IMR-90 (cell line): Measurements from ENCODE around the gene SLC22A31. TPM values are rescaled to one million over a fixed set of nuclear protein-coding genes. Genes with fewer than 3 reads are reported as not detected.

ENCODE experiments used
- ATAC-seq: fragments of 200-7000 bp; cut with Tn5 transposase; 2 replicates; pipeline ENCODE4 v1.9.1; 2020; ENCODE audit warnings: low read depth, mild to moderate bottlenecking, moderate library complexity
- BruUV-seq: library from RNA; stranded (reverse); fragments of 400-500 nt; replicated peaks from 2 replicates; lab custom pipeline; 2021; lab: Mats Ljungman, UMichigan
- CTCF ChIA-PET: fragments of 300-600 bp; formaldehyde crosslinking; extraction: SDS; loops from one replicate; lab custom pipeline; 2021; ENCODE audit warnings: antibody characterized with exemption; lab: Yijun Ruan, JAX
- POLR2A ChIA-PET: fragments of 300-600 bp; sonication (Branson Sonifier 250); formaldehyde crosslinking; loops from one replicate; lab custom pipeline; 2022; ENCODE audit warnings: antibody characterized with exemption; ENCODE audit not compliant: unreplicated experiment; lab: Charles Lee
- DNase-seq: peaks from one replicate; pipeline ENCODE4 v3.0.0; 2013
- H2AFZ ChIP-seq: replicated peaks from 2 replicates; pipeline ENCODE3; 2013; ENCODE audit warnings: low read length, mild to moderate bottlenecking; ENCODE audit not compliant: poor library complexity
- H2AK5ac ChIP-seq: 2 replicates; pipeline ENCODE4 v1.6.1; 2013; ENCODE audit warnings: low read depth, low read length, inconsistent platforms
- H2AK9ac ChIP-seq: replicated peaks from 2 replicates; pipeline ENCODE3; 2013; ENCODE audit warnings: mild to moderate bottlenecking, low read depth, low read length, moderate library complexity; ENCODE audit not compliant: poor library complexity
- H2BK120ac ChIP-seq: 2 replicates; pipeline ENCODE4 v1.6.1; 2013; ENCODE audit warnings: low read depth, low read length, inconsistent platforms
- H2BK15ac ChIP-seq: 3 replicates; pipeline ENCODE4 v1.6.1; 2013; ENCODE audit warnings: low read depth, low read length, inconsistent platforms
- H2BK20ac ChIP-seq: 2 replicates; pipeline ENCODE4 v1.6.1; 2013; ENCODE audit warnings: low read depth, mild to moderate bottlenecking, inconsistent platforms, low read length, moderate library complexity
- H2BK5ac ChIP-seq: 2 replicates; pipeline ENCODE4 v1.6.1; 2013; ENCODE audit warnings: mild to moderate bottlenecking, low read depth, low read length, inconsistent platforms; ENCODE audit not compliant: poor library complexity, severe bottlenecking
- H3K14ac ChIP-seq: replicated peaks from 2 replicates; pipeline ENCODE4 v1.6.1; 2013; ENCODE audit warnings: low read depth, low read length, inconsistent platforms
- H3K18ac ChIP-seq: 2 replicates; pipeline ENCODE4 v1.6.1; 2013; ENCODE audit warnings: low read depth, low read length, control low read depth
- H3K23ac ChIP-seq: 2 replicates; pipeline ENCODE4 v1.6.1; 2013; ENCODE audit warnings: low read depth, low read length, inconsistent platforms
- H3K27ac ChIP-seq: 2 replicates; pipeline ENCODE4 v1.5.1; 2013; ENCODE audit warnings: mild to moderate bottlenecking, control low read depth, low read length; ENCODE audit not compliant: insufficient read depth
- H3K27me3 ChIP-seq: 2 replicates; pipeline ENCODE4 v1.6.1; 2013; ENCODE audit warnings: low read length; ENCODE audit not compliant: control insufficient read depth, insufficient read depth
- H3K36me3 ChIP-seq: 2 replicates; pipeline ENCODE4 v1.6.1; 2013; ENCODE audit warnings: low read length, mixed read lengths; ENCODE audit not compliant: control insufficient read depth, insufficient read depth
- H3K4ac ChIP-seq: 2 replicates; pipeline ENCODE4 v1.6.1; 2013; ENCODE audit warnings: low read depth, low read length, inconsistent platforms
- H3K4me1 ChIP-seq: 2 replicates; pipeline ENCODE4 v1.6.1; 2013; ENCODE audit warnings: low read length, mixed read lengths; ENCODE audit not compliant: control insufficient read depth, insufficient read depth
- H3K4me2 ChIP-seq: 2 replicates; pipeline ENCODE4 v1.6.1; 2013; ENCODE audit warnings: low read depth, mild to moderate bottlenecking, control low read depth, low read length, moderate library complexity
- H3K4me3 ChIP-seq: 2 replicates; pipeline ENCODE4 v1.5.1; 2013; ENCODE audit warnings: low read depth, mild to moderate bottlenecking, control low read depth, low read length, moderate library complexity; ENCODE audit not compliant: insufficient read depth
- H3K56ac ChIP-seq: 2 replicates; pipeline ENCODE4 v1.6.1; 2013; ENCODE audit warnings: low read length, inconsistent platforms; ENCODE audit not compliant: insufficient read depth; ENCODE audit errors: extremely low read depth
- H3K79me1 ChIP-seq, 2 experiments: 2 replicates each; pipeline ENCODE4 v1.6.1; 2013; ENCODE audit warnings: low read length in 2 of 2, inconsistent platforms in 1 of 2, low read depth in 1 of 2
- H3K9ac ChIP-seq: 2 replicates; pipeline ENCODE4 v1.6.1; 2013; ENCODE audit warnings: low read depth, low read length, control low read depth
- H3K9me1 ChIP-seq: 2 replicates; pipeline ENCODE4 v1.6.1; 2013; ENCODE audit warnings: low read length, inconsistent platforms; ENCODE audit not compliant: insufficient read depth
- H3K9me3 ChIP-seq: 2 replicates; pipeline ENCODE4 v1.6.1; 2013; ENCODE audit warnings: low read length; ENCODE audit not compliant: control insufficient read depth, insufficient read depth
- H4K20me1 ChIP-seq: 2 replicates; pipeline ENCODE4 v1.6.1; 2013; ENCODE audit warnings: low read length, inconsistent platforms; ENCODE audit not compliant: insufficient read depth
- H4K5ac ChIP-seq: 2 replicates; pipeline ENCODE4 v1.6.1; 2013; ENCODE audit warnings: mild to moderate bottlenecking, low read depth, low read length, control low read depth
- H4K8ac ChIP-seq, 2 experiments: 2 replicates each; pipeline ENCODE4 v1.6.1; 2013; ENCODE audit warnings: low read depth in 2 of 2, low read length in 2 of 2, control low read depth in 1 of 2, inconsistent platforms in 1 of 2
- H4K91ac ChIP-seq: 2 replicates; pipeline ENCODE4 v1.6.1; 2013; ENCODE audit warnings: low read depth, low read length, inconsistent platforms; ENCODE audit not compliant: insufficient read depth
- CHD1 ChIP-seq: IDR thresholded peaks from 2 replicates; pipeline ENCODE4 v1.6.1; 2012; ENCODE audit warnings: low read depth, low read length, improper control_type of control experiment
- POLR2A ChIP-seq: IDR thresholded peaks from 2 replicates; pipeline ENCODE4 v1.6.1; 2012; ENCODE audit warnings: mild to moderate bottlenecking, low read depth, low read length
- RFX5 ChIP-seq: IDR thresholded peaks from 2 replicates; pipeline ENCODE4 v1.8.0; 2012; ENCODE audit warnings: low read depth, mild to moderate bottlenecking, low read length, moderate library complexity
- WGBS, 2 experiments: methylation state at CpG; one replicate each; pipeline versions ENCODE4 v1.1.5 to v1.1.7; 2013; ENCODE audit warnings: missing lambda C conversion rate in 2 of 2; ENCODE audit not compliant: insufficient read length in 1 of 2; ENCODE audit errors: extremely low coverage in 2 of 2; 5-methylcytosine and 5-hydroxymethylcytosine counted together
- dilution Hi-C: fragments of 300-500 bp; cut with HindIII; formaldehyde crosslinking; loops from one replicate; pipeline ENCODE4 v1.14.3; 2018; ENCODE audit warnings: low sequenced_read_pairs; ENCODE audit not compliant: unreplicated experiment
- in situ Hi-C: fragments of 300-500 bp; cut with MboI; formaldehyde crosslinking; loops from 3 replicates; pipeline ENCODE4 v1.14.3; 2019; ENCODE audit warnings: low sequenced_read_pairs, inconsistent platforms, mixed read lengths
- intact Hi-C: fragments of 100-400 bp; cut with micrococcal nuclease; formaldehyde crosslinking; loops from 2 replicates; pipeline ENCODE4 v1.10.0; 2022
- polyA plus RNA-seq, 3 experiments: library from polyadenylated mRNA; depleted of rRNA; stranded (reverse); fragments of >200 nt; gene quantifications; 2 replicates each; pipeline ENCODE4 v1.2.3, GENCODE V29; 2012; ENCODE audit warnings: low replicate concordance in 1 of 3
- total RNA-seq: library from RNA; depleted of rRNA; stranded (reverse); fragments of >200 nt; gene quantifications from 2 replicates; pipeline ENCODE4 v1.2.3, GENCODE V29; 2012

Gene SLC22A31
- total and polyA plus RNA-seq, 2 of the 4 experiments (the other 2 are of a cell fraction) = 0.18 to 5.5 TPM

GRCh38 chr16:89243664-89244063 is 43.3 kb upstream of the SLC22A31 start:
- no TSS peak for BruUV-seq
- CTCF ChIA-PET = no interaction called here
- Histone ChIP-seq H3K9me3 (no peaks in the 10 kb centered on the region; the same call in 1 of the 2 replicates), H3K27ac (no peak overlapping the region), H3K9me1 (no peaks in the 10 kb centered on the region; the same call in 1 of the 2 replicates), H4K20me1 (no peaks in the 10 kb centered on the region), H2BK20ac (no peak overlapping the region), H2BK120ac (no peak overlapping the region), H3K4me1 (peaks cover 6% of the 10 kb centered on the region), H2AK9ac (no peak overlapping the region), H2AFZ (no peak overlapping the region), H3K27me3 (no peaks in the 10 kb centered on the region), H2BK15ac (no peak overlapping the region), H2BK5ac (no peak overlapping the region), H3K79me1 (peaks cover 5 to 16% of the 10 kb centered on the region in 2 experiments; a peak in 3 of 4 replicates), H3K36me3 (no peaks in the 10 kb centered on the region), H3K9ac (no peak overlapping the region), H4K8ac (no peak overlapping the region), H3K4me3 (no peak overlapping the region), H4K5ac (no peak overlapping the region), H2AK5ac (no peak overlapping the region), H4K91ac (no peak overlapping the region), H3K18ac (no peak overlapping the region), H3K23ac (no peak overlapping the region), H3K4ac (no peak overlapping the region), H3K14ac (no peak overlapping the region), H3K4me2 (no peak overlapping the region), H3K56ac (no peak overlapping the region)
- intact Hi-C loops (no loop called here), dilution Hi-C loops (no loop called here), in situ Hi-C loops (no loop called here)
- POLR2A ChIA-PET = no interaction called here
- ATAC-seq (no peak), DNase-seq (no peak)
- TF ChIP-seq POLR2A (no peak), CHD1 (no peak), RFX5 (no peak)
- no CpG with 5 or more reads among the region's 5 CpGs for WGBS, 2 experiments
